NCI-H2171 treated with DMSO at 0.1 percent for 48 hours (cell line): ENCODE measurements around the gene RADIL.

ENCODE experiments used
- DNase-seq: peaks from one replicate; lab custom pipeline; 2025; lab: John Stamatoyannopoulos, UW

RADIL gene

DNA sequence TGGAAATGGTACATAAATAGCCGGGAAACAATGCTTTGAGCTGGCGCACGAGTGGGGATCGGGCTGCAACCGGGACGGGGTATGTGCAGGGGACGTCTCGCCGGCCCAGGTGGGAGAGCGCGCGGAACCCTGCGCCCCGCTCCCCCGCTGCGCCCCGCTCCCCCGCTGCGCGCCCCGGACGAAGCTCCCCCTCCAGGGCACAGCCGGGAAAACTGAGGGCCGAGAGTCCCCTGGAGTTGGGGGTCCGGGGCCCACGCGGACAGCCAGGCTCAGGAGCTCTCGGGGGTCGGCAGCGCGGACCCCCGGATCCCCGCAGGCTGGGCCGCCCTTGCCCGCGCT, 514 bp downstream of the RADIL start:
- DNase-seq, result no peak

DNA sequence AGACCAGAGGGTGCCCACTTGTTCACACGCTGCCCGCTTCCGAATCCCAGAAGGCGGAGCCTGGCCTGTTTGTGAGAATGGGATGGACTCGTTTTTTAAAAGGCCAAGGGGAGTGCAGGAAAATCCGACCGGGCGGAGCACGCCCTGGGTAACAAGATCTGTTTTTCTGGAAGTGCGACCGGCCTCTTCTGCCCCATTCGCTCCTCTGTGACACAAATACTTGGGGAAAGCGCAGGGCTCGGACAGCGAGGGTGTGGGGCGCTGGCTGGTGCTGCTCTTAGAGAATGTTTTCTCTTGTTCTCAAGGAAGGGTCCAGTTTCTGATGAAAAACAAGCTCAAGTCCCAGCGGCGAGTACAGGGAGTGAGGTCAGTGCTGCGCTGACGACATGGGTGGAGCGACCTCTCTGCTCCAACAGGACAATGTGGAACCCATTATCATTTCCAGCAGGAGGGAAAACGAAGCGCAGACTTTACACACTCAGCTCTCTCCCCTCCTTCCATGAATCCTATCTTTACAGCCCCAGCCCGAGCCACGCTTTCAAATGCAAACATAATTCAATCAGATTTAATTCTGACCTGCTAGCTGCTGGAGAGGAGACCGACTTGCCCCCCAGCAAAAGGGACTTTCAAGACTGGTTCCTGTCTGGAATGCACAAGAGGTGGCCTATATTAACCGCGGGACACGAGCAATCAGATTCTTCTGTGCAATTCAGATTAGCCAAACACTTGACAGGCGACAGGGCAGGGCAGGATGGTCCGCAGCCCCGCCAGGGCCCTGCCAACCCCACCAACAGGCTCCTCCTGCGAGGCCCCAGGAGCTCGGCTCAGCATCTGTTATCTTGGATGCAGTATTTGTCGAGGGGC, 1.1 kb downstream of the RADIL start:
- peak; percentile 39 for DNase-seq

DNA sequence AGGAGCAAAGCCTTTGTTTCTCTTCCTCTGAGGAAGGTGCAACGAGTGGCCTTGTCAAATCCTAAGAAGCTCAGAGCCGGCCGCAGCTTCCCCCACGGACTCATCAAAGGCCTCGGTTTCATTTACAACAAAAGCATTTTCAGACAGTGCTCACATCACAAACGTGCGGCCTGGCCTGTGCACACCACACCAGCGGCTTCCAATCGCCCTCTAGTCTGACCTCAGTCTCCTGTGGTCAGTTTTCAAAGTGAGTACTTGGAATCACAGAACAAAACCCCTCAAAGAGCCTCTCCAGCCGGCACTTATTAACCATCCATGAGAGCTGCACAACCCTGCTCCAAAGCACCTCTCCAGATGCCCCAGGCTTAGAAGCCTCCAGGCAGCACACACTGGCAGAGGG, 3.3 kb downstream of the RADIL start:
- DNase-seq, result no peak

DNA sequence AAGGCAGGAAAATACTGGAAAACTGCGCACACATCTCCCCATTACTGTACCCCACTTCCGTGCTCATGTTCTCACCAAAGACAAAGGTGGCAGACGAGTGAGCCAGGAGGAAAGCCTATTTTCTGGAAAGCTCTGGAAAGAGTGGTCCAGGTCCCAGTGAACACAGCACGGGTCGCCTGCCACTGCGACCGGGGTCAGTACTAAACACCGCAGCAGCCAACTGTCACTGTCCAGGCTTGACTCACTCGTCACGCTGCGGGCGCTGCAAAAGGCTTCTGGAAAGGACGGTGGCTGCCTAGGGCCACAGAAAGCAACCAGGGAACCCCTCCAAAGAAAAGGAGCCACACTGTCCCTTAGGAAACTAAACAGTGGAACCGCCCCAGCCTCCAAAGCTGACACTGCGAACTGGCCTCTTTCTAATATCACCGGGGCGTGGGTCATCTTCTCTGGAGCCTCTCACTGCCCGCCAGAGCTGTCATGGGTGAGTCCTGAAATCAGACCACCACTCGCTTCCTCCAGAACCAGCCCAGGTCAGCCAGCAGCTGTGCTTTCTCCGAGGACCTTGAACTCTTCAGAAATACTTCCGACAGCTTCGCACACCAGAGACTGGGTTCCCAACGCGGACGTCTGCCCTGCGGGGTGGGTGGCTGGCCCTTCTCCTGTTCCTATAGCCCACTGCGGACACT, 4.0 kb downstream of the RADIL start:
- DNase-seq, result no peak

DNA sequence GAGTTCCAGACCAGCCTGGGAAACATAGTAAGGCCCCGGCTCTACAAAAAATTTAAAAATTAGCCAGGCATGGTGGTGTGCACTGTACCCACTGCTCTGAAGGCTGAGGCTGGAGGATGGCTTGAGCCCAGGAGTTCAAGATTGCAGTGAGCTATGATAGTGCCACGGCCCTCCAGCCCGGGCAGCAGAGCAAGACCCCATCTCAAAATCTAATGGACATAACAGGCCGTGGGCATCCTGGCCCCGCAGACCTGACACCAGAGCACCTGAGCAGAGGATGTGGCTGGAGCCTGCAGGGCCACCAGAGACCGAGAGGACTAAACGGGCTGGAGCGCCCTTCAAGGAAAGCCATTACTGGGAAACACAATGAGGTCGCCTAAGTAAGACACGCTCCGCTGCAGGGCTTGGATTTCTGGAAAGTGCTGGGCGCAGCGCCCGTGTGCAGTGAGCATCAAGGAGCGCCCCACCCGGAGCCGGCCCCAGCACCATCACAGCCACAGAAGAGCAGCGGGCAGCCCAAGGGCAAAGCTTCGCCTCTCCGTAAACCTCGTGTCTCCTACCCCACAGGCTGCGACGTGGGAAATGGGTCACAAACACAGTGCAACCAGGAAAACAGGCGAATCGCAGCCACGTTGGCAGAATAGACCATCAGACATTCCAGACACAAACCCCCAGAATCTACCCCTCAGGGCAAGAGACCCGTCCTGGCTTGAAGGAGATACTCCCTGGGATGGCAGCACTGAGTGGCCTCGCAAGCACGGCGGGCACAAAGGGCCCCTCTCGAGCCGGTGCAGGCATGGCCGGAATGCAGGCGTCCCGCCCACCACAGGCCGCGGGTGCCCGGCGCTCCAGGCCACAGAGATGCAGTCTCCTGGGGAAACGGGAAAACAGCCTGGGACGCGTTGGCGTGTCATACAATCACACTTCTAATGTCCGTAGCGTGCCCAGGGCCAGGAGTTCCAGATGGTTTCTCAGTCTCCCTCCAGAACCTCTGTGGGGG, 4.9 kb downstream of the RADIL start:
- DNase-seq, result no peak

DNA sequence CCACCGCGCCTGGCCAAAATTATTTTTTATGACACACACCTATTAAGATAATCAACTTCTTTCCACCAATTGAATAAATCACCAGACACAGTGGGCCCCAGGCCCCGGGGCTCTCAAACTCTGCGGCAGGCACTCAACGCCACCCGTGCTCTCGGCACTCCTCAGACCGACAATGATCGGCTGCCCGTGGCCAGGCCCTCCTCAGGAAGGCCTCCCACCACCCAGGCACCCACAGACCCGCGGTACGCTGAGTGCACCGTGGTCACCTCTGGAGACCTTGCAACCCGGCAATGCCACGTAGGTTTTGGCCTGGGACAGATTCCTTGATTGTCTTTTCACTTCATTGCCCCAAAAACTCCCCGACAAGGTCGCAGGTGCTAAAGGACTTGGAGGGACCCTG, 6.9 kb downstream of the RADIL start:
- DNase-seq, result no peak

DNA sequence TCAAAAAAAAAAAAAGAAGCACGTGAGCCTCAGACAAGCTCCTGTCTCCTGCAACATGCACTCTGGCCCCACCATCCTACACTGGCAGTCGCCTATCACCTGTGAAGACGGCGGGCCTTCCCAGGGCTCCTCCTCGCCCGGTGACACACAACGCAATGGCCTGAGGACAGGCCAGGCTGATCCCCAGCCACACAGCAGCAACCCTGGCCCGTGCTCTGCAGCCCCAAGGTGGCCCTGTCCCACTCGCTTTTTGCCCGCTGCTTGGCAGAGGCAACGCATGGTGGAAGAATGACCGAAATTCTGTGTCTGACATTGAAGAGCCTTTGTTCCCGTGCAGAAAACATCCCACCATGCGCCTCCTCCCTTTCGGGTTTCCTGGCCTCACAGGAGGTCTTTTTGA, 8.1 kb downstream of the RADIL start:
- no peak for DNase-seq

DNA sequence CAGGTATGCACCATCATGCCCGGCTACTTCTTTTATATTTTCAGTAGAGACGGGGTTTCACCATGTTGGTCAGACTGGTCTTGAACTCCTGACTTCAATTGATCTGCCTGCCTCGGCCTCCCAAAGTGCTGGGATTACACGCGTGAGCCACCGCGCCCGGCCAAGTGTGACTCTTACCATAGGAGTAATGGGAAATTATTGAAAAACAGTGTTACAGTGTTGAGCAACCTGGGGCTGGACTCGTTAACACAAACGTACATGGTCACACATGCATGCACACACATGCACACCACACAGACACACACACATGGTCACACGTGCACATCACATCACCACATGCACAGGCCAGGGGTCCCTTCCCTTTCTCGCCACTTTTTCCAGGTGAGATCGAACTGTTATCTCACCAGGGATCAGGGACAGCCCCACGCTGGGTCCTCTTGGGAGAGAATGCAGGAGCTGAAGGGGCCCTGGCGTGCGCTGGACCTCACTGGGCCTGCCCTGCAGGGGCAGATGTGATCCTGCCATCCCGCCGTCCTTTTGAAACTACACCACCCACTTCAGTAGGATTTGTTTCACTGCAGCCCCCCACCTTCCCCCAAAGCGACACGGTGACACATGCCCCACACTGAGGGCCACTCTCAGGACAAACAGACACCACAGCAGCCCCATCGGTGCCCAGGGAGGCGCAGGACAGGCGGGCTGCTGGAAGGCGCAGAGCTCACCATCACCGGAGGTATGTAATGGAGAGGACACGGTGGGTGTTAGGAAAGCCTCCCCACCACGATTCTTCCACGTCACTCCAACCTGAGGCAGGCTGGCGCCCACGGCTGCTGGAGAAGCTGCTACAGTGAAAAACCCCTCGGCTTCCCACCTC, 10.2 kb downstream of the RADIL start:
- DNase-seq, result no peak

DNA sequence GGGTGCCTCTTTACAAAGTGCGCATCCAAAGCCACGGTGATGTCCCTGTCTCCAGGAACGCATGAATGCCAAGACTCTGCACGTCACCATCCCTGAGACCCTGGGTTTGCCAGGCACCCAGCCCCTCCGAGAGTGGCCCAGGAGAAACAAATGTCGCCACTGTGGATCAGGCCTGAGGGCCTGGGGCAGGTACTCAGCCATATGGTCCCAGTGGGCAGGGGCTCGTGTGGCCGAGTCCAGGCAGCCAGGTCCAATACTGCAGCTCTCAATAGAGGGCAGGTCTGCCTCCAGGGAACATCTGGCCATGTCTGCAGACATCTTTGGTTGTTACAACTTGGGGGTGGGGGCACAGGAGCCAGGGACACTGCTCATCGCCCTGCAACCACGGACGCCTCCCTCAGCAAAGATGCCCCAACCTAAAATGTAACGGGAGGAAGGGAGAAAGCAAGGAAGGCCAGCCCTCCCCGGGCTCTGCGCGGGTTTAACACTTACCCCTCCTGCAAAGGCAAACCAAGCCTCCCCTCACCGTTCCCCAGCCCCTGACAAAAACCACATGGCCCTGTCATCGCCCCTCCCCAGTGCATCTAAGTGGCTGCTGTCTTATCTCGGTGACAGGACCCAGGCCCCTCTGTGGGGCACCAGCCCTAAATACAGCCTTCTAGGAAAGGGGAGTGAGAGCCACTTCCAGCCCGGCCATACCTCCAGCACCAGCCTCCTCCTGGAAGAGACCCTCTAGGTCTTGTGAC, 11.4 kb downstream of the RADIL start:
- DNase-seq, result no peak

DNA sequence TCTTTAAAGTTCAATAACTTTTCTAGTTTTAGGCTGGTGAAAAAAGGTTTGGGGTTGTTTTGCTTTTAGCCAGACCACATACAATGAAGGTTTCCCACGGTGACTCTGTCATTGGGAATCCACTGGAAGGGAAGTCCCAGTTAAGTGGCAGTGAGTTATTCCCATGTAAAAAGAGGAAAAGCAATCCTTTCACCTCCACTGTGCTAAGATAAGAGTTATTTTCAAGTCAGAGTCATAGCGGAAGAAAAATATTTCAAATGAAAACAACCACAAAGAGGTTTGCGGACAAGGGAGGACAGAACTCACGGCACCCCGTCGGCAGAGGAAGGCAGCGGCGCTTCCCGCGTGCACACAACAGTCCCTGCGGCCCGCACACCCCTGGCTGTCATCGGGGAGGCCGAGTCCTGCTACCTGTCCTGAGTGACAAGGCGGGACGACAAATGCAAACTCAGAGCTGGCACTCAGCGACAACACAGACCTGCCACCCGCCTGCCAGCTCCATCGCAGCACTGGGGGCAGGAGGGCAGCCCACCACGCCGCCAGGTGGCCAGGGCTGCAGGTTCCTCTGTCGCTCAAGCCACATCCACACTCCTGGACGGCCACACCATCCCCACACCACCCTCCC, 12.3 kb downstream of the RADIL start:
- DNase-seq, result no peak

DNA sequence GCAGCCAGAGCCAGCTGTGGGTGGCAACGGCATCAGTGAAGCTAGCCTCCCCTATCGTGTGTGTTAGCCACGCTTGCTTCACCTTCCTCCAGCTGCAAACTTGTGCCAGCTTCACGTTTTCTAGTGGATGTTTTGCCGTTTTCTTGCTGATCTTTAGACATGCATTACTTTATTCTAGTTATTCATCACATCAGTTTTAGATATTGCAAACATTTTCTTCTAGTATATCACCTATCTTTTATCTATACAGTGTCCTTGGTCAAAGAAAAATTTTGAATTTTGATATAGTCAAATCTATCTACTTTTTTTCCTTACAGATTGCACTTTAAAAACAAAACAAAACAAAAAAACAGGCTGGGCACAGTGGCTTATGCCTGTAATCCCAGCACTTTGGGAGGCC, 15.0 kb downstream of the RADIL start:
- DNase-seq, result no peak

DNA sequence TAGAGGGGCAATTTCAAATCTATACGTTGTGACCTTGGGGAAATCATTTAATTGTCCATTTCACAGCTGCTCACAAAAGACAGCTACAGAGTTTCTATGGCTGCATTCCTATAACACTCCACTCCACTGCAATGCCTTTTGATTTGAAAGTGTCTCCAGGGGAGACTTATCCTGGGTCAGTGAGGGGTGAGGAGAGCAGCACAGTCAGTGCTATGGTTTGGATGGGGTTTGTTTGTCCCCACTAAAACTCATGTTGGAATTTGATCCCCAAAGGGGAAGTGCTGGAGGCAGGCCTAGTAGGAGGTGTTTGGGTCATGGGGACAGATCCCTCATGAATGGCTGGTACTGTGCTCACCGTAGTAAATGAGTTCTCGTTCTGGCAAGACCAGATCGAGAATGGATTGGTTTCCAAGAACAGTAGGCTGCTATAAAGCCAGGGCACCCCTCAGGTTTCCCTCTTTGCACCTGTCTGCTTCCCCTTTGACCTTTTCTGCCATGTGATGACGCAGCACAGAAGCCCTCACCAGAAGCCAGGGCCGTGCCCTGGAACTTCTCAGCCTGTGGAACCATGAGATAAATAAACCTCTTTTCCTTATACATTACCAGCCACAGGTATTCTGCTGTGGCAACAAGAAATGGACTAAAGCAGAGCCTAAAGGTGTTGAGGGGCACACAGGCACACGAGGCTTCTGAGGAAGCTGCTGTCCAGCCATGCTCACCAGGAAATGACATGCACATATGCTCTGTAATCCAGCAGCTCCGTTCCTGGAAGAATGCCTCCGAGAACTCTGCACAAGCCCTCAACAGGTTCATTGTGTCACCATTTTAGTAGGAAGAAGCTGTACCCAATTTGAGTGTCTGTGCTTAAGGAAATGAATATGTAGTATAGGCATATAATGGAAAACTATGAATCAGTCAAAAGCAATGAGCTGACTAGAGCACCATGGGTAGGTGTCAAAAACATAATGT, 16.7 kb downstream of the RADIL start:
- DNase-seq, result no peak

DNA sequence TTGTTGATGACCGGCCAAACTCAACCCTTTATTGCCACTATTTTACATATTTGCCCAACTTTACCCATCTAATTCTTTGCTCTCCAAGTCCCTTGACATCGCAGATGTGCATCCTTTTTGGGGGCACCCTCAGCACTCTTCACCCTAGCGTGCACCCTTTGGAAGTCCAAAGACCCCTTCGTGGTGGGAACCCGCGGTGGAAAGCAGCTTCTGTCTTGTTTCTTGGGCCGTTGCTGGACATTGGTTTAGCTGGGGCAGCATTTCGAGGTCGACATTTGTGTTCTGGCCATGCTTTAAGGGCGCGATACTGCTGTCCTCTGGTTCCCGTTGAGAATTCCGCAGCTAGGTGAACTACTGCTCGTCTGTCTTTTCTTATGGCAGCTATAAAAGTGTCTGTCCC, 21.4 kb downstream of the RADIL start:
- no peak for DNase-seq

DNA sequence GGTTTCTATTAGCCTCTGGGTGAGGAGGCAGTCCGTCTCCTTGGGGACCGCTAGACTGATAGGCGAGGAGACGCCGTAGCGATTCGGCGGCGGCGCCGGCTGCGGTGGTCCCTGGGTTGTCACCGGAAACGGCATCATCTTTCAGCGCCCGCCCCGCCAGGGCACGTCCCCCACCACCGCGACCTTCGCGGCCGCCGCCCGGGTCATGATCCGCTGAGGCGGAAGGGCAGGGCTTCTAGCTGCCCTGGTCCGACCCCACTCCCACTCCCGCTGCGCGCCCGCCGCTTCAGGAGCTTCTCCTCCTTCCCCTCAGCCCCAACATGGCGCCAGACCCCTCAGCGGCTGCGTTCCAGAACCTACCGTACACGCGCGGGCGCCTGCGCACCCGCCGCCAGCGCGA, 21.8 kb downstream of the RADIL start, which contains the start of gene PAPOLB:
Gene PAPOLB (minus strand): TSS at position 358 of the 400 bp plus-strand sequence. CDS start 220 bp downstream, at position 138.
- no peak for DNase-seq

DNA sequence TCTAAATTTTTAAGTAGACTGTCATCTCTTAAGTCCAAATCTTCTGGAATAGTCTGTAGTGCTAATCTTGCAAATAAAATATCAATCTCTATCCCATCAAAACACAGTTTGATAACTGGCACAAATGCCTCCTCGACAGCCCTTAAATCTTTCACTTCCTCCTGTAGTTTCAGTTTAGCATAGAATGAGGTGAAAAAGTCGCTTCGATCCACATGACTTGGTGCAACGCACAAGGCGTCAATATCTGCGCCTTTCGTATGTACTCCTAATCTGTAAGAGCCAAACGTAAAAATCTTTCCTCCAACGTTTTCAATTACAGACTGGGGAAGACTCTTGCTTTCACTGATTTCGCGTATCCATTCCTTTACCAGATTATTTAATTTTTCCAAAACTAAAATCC, 22.3 kb downstream of the RADIL start:
- no peak for DNase-seq

DNA sequence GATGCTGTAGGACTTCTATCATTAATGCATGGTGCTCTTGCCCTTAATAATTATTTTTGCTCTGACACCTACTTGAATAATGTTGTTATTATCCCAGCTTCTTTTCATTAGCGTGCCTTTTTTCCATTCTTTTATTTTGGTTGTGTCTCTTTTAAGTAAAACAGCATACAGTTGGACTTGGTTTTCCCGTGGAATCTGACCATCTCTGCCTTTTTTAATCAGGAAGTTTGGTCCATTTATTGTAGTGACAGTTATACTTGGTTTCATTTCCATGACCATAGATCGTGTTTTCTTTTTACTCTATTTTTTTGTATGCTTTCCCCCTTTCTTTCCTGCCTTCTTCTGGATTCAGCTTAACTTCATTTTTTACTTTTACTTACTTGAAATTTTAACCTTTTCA, 26.3 kb downstream of the RADIL start:
- no peak for DNase-seq

DNA sequence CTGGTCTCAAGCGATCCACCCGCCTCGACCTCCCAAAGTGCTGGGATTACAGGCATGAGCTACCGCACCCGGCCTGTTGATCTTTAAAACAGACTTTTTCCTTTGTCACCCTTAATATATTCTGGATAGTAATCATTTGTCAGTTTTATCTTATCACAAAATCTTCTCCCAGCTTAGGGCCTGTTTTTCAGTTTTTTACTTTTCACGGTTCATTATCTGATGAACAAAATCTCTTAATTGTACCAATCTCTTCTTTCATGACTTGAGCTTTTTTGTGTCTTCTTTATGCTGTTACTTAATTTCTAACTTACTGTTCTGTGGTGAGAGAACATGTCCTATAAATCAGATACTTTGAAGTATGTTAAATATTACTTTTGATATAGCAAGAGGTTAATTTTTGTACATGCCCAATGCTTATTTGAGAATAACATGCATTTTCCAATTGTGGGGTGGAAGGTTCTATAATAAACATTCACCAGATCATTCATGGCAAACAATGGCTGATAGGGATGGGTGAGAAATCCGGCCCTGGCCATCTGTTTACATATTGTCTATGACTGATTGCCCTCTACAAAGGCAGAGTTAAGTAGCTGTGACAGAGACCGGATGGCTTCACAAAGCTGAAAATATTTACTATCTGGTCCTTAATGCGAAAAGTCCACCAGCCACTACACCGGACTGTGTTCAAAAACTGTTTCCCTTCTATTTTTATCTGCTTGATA, 27.0 kb downstream of the RADIL start:
- peak; percentile 29 for DNase-seq

DNA sequence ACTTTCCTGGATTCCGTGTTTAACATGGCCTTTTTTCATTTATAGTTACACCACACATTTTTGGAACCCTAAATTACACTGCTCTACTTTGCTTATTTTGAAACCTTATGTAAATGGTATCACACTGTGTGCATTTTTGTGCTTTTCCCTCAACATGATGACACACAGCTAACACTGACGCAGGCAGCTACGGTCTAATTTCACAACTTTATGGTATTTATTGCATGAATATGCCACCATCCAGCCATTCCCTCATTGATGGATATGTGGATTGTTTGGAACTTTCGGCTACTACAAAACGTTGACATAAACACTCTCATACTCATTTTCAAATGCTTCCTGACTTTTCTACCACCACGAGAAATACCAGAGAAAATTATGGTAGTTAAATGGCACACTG, 28.6 kb downstream of the RADIL start:
- no peak for DNase-seq
